Progenitor cell of endocrine pancreas (in vitro differentiated cells): ENCODE data around the gene GTF2A1L. TPM values are rescaled to one million over a fixed set of nuclear protein-coding genes. Genes with fewer than 3 reads are reported as not detected.

Experiments
- DNase-seq: peaks from one replicate; pipeline ENCODE4 v3.0.0; 2021; ENCODE audit warnings: low spot score; ENCODE audit not compliant: unreplicated experiment
- H3K27ac Mint-ChIP-seq: 2 replicates; pipeline ENCODE4 v1.8.0; 2021; ENCODE audit warnings: mild to moderate bottlenecking, moderate library complexity, mixed read lengths
- H3K27me3 Mint-ChIP-seq: 2 replicates; pipeline ENCODE4 v1.8.0; 2021; ENCODE audit warnings: mixed read lengths
- H3K36me3 Mint-ChIP-seq: 2 replicates; pipeline ENCODE4 v1.8.0; 2022; ENCODE audit warnings: mixed read lengths; ENCODE audit not compliant: insufficient read depth
- H3K4me1 Mint-ChIP-seq: 2 replicates; pipeline ENCODE4 v1.8.0; 2021; ENCODE audit warnings: low read depth, mixed read lengths
- H3K4me3 Mint-ChIP-seq: 2 replicates; pipeline ENCODE4 v1.8.0; 2021; ENCODE audit warnings: low read depth, mild to moderate bottlenecking, moderate library complexity, mixed read lengths
- H3K9me3 Mint-ChIP-seq: 2 replicates; pipeline ENCODE4 v1.8.0; 2021; ENCODE audit warnings: low read depth, mixed read lengths
- CTCF ChIP-seq: fragments of 200-600 bp; sonication (generic); IDR thresholded peaks from one replicate; pipeline ENCODE4 v1.5.0; 2021; ENCODE audit warnings: antibody characterized with exemption, mild to moderate bottlenecking; ENCODE audit not compliant: unreplicated experiment
- total RNA-seq: library from RNA; stranded (reverse); gene quantifications from 2 replicates; pipeline ENCODE4 v1.2.1, GENCODE V29; 2021

GTF2A1L gene
- total RNA-seq, 1 donor from 2014 or later: not detected

GRCh38 chr2:48651158-48651790 lies 33.6 kb downstream of the GTF2A1L start:
- Mint-ChIP-seq H3K27me3 (no peaks in the 10 kb centered on the region), H3K9me3 (no peaks in the 10 kb centered on the region), H3K36me3 (no peaks in the 10 kb centered on the region), H3K4me1 (no peaks in the 10 kb centered on the region), H3K27ac (no peak overlapping the region), H3K4me3 (no peak overlapping the region)
- TF ChIP-seq CTCF: no peak
- no peak for DNase-seq

GRCh38 chr2:48668992-48669391 lies 51.3 kb downstream of the GTF2A1L start:
- H3K4me3 Mint-ChIP-seq: no peak overlapping the region
- no peak for DNase-seq

DNA sequence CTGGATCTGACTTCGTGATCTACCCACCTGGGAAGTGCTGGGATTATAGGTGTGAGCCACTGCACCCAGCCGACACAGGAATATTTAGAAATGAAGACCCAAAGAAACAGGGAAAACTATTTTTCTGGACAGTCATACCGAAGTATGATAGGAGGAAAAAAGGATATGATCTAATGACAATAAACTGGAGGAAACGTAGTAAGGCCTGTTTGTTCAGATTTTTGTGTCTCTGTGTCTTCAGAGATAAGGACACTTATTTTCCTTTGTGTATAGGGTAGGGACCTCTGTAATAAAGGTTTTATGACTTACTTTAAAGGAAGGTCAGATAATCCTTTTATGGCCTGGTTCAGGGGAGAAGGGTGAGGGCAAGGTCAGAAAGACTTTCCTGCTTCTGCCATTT lies 55.9 kb downstream of the GTF2A1L start:
- Mint-ChIP-seq H3K36me3 (no peaks in the 10 kb centered on the region), H3K27me3 (no peaks in the 10 kb centered on the region), H3K4me1 (no peaks in the 10 kb centered on the region), H3K4me3 (no peak overlapping the region), H3K27ac (no peak overlapping the region), H3K9me3 (no peaks in the 10 kb centered on the region)
- TF ChIP-seq CTCF: no peak
- DNase-seq: no peak

More at GRCh38 chr2:48668992-48669391, 51.3 kb downstream of the GTF2A1L start:
- no peak overlapping the region for H3K27ac Mint-ChIP-seq
- H3K27me3 Mint-ChIP-seq: no peaks in the 10 kb centered on the region
- no peaks in the 10 kb centered on the region for H3K36me3 Mint-ChIP-seq
- H3K4me1 Mint-ChIP-seq: no peaks in the 10 kb centered on the region
- H3K9me3 Mint-ChIP-seq: no peaks in the 10 kb centered on the region
- TF ChIP-seq CTCF: no peak

- no peaks in the 10 kb centered on the region for H3K4me1 Mint-ChIP-seq
- no peak for DNase-seq
- H3K27me3 Mint-ChIP-seq: no peaks in the 10 kb centered on the region
- H3K9me3 Mint-ChIP-seq: no peaks in the 10 kb centered on the region
- no peak overlapping the region for H3K27ac Mint-ChIP-seq
- H3K4me3 Mint-ChIP-seq: no peak overlapping the region
- no peak for TF ChIP-seq CTCF
- H3K36me3 Mint-ChIP-seq: no peaks in the 10 kb centered on the region
Observed at GRCh38 chr2:48674933-48675332, 57.3 kb downstream of the GTF2A1L start.

DNA sequence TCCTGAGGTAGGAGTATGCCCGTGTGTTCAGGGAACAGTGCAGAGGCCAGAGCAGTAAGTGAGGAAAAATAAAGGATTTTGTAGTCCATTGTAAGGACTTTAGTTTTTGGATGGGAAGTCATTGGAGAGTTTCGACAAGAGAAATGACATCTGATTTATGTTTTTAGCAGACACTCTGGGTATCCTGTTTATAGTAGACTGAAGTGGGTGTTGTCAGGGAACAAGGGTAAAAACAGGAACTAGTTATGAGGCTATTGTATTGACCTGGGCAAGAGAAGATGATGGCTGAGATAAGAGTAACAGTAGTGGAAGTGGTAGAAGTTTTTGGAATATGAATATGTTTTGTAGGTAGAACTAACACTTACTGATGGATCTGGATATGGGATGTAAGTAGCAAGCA lies 59.8 kb downstream of the GTF2A1L start:
- no peaks in the 10 kb centered on the region for H3K27me3 Mint-ChIP-seq
- no peaks in the 10 kb centered on the region for H3K4me1 Mint-ChIP-seq
- H3K27ac Mint-ChIP-seq: no peak overlapping the region
- TF ChIP-seq CTCF: no peak
- H3K36me3 Mint-ChIP-seq: no peaks in the 10 kb centered on the region
- H3K9me3 Mint-ChIP-seq: no peaks in the 10 kb centered on the region
- H3K4me3 Mint-ChIP-seq: no peak overlapping the region
- DNase-seq: no peak
